GM19193 (cell line): ENCODE data around the gene CD28.

Source experiments
- POLR2A ChIP-seq: IDR thresholded peaks from 4 replicates; pipeline ENCODE4 v1.6.1; 2011; ENCODE audit not compliant: insufficient read depth, insufficient read length; ENCODE audit errors: extremely low read depth

Gene CD28

GRCh38 chr2:203681978-203682377, 24.5 kb upstream of the CD28 start:
- TF ChIP-seq POLR2A = no peak

GRCh38 chr2:203682688-203683130, 23.7 kb upstream of the CD28 start:
- TF ChIP-seq POLR2A = no peak

GRCh38 chr2:203683421-203683820, 23.0 kb upstream of the CD28 start:
- TF ChIP-seq POLR2A = no peak

DNA sequence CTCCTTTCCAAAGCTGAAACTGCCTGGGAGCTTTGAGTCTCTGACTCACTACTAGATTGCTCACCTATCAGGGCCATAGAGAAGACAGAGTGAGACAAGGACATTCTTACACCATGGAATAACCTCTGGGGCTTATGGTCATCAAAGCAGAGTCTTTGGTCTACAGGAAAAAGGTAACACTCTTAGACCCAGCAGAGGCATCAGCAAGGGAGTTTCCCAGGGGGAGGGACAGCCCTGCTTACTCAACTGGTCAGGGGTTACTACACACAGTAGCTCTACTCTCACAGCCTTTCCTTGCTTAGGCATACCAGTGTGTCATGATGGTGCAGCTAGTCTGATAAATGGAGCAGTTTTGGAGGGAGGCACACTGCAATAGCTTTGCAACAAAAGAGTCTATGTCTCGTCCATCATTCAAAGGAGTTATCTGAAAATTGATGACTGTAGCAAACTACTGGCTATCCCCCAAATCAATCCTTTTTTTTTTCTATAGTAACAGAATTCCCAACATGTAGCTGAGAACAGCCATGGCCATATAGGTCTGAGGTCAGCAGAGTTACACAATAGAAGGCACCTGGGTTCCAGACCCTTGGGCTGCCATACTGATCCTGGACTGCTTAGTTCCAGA, 22.4 kb upstream of the CD28 start:
- no peak for TF ChIP-seq POLR2A

DNA sequence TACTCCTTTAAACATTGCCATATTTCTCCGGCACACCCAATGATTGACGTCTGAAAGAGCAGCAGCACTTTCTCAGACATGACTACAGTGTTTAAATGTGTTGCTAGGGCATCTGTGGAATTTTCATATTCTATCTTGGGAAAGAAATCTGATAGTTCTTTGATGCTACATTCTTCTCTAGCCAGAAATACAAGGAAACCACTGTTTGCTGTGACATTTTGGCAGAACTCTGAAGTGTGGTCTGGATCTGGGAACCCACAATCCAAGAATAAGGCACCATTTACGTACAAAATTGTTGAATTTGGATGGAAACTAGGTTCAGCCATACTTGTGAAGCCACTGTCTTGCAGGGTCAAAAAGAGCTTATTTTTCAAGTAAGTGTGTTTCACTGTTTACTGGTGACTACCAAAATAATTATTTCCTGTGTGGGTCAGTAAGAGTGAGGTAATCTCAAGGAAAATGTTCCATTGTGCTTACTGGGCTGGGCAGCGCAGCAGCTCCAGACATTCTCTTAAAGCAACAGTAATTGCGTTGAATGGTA, 21.3 kb upstream of the CD28 start:
- no peak for TF ChIP-seq POLR2A

- no peak for TF ChIP-seq POLR2A
Observed at GRCh38 chr2:203685789-203686420, 20.5 kb upstream of the CD28 start.

DNA sequence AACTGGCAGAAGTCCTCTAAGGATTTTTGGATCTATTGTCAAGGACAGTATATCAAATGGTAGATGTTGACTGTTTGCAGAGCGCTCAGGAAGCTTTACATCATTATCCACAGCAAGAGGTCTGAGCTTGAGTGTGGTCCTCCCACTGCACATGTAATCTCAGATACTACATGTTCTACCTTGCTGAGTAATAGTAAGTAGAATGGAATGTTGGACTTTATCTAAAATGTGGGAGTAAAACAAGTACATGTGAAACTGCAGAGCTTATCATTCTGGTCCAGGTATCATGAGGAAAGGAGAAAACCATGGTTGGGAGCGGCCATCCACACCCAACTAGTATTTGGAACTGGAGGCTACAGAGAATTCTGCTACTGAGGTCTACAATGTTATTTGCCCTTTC, 19.3 kb upstream of the CD28 start:
- no peak for TF ChIP-seq POLR2A

DNA sequence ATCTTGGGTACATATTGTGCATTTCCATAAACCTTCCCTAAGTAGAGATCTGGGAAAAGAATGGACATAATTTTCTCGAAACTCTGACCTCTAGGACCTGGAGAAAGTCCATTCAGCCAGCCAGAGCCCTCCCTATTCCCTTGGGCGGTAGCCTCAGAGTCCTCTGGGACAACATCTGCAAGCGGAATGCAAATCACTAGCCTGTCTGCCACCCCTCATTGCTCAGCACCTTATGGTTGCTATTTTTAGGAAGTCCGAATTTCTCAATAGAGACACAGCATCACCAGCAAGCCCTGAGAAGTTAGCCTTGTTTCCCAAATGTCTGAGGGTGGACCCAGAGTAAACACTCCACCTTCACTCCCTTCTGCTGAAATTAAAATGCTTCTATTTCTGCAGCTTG, 17.6 kb upstream of the CD28 start:
- no peak for TF ChIP-seq POLR2A

DNA sequence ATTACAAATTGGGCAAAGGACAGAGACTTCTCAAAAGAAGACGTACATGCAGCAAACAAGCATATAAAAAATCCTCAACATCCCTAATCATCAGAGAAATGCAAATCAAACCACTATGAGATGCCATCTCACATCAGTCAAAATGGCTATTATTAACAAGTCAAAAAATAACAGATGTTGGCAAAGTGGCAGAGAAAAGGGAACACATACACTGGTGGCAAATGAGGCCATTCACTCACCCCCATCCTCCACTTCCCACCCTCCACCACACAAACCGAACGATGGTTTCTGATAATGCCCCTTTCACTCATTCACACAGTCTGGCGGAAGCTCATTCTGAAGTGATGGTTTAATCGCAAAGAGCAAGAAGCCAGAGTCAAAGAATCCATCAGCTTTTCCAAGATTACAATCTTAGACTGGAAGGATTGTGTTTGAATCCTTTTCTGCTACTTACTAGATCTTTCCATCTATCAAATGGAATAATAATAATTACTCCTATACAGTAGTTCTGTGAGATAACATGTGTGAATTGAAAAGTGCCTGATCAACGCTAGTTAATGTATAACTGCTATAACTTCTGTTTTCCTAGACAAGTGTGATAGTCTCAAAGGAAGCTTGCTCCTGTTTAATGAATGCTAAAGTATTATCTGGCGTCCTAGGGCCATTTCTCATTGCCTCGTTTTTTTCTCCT, 16.9 kb upstream of the CD28 start:
- no peak for TF ChIP-seq POLR2A

DNA sequence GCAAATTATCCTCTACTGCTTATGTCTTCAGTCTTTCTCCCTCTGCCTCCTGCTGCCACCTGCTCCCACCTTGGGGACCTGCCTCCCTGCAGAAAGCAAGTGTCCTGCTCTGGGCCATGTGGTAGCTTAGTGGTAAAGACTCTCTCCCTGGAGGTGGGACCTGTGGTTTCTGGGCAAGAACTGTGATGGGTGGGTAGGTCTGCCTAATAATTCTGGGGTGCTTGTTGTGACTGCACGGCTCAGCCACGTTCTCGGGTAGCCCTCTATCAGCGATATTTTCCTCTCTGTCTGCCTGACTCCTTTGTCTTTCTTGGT, 16.4 kb upstream of the CD28 start:
- TF ChIP-seq POLR2A = no peak

DNA sequence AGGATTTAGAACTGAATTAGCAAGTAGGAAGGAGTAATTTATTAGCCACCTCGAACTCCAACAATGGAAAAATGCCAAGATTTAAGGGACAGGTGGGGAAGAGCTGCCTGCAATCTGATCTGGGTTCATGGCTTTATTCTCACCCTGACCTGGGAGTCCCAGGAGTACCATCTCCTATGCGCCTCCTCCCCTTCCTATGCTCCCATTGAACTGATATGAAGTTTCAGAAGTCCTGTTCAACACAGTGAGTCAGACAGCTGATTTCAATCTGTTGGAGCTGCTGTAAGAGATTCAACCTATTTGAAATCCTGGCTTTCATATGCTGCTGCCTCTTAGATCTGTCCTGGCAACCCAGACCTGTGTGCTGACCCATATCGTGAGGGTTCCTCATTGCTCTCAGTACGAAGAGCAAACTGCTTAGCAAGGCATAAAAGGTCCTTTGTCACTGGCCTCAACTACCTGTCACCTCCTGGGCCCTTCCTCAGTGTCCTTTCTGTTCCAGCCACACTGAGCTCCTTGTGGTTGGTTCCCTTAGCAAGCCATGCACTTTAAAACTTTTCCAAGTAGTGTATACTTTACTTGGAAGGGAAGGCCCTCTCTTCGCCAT, 15.9 kb upstream of the CD28 start:
- TF ChIP-seq POLR2A = no peak

GRCh38 chr2:203691149-203691548, 15.3 kb upstream of the CD28 start:
- TF ChIP-seq POLR2A = no peak

DNA sequence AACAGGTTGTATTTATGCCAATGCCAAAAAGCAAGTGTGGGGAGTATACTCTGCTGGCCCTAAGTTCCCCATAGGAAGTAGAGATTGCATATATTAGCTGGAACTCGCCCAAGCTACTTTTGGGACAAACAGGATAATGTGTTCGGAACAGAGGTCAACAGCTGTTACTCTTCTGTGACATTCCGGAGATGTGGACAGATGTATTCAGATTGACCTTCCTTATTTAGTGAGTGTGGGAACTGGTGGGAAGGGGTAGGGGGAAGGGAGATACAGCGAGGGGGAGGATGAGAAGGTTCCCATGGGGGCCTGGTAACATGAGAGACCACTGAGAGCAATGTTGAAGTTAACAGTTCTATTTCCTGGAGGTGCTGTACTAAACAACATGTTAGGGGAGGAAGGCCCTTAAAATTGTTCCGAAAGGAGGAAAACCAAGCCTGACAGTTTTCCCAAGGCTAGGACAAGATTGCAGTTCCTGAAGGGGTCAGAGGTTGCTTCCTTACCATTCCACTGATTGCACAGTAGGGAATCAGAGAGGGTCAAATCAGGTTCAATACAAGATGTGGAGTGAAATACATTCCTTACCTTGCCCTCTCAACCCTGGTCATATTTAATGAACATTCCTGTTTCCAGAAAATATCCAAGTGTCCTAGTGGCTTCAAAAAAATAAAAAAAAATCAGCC, 14.3 kb upstream of the CD28 start:
- TF ChIP-seq POLR2A = no peak

DNA sequence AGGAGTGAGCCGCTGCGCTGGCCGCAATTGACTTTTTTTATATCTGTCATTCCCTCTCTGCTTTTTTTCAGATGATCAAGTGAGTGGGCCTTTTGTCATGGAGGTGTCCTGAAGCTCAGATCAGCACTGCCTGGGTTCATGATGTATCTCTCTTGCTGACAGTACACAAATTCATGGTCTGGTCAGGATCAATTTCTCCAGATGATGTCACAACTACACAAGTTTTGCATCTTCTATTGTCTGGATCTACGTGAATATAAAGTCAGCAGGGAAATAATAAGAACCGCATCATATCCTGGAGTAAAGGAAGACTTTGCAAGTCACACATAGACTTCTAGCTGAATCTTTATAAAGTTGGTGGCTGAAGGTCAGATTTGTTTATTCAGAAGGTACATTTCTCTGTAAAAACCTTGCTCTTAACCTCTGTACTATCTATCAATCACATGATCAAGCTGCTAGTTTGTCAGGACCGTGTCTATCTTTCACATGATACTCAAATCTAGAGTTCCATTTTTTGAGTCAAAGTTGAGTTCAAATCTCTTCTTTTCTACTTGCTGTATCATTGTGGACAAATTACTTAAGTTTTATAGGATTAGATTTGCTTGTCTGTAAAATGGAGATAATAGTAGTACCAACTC, 13.1 kb upstream of the CD28 start:
- TF ChIP-seq POLR2A = no peak

DNA sequence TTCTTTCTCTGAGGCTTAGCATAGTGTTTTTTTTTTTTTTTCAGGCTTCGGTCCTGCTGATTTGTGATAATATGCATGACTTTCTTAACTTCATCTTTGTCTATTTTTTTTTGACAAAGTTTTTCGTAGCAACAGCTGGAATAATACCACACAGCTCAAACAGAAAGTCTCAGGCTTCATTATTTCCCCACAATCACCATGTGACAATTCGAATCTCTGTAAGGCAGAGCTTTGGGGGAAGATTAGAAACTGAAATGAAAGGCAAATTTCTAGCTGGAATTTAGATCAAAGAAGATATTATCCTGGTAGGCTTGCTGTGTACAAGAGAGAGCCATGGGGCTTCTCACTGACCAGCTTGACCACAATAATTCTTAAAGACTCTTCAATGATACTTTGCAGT, 12.2 kb upstream of the CD28 start:
- TF ChIP-seq POLR2A = no peak

GRCh38 chr2:203697190-203697589, 9.2 kb upstream of the CD28 start:
- no peak for TF ChIP-seq POLR2A

GRCh38 chr2:203704430-203704829, 2.0 kb upstream of the CD28 start:
- TF ChIP-seq POLR2A = no peak
